Fibroblast of skin of scalp (primary cell): ENCODE data around the gene ORAI1. TPM values are rescaled to one million over a fixed set of nuclear protein-coding genes. Genes with fewer than 3 reads are reported as not detected.
A peak's percentile ranks its signal among the peaks of the same experiment; 100 is the strongest.
"Not testable (repeated sequence)": the region's sequence is repeated elsewhere in the genome, so short reads cannot be mapped to it uniquely, and the experiment has no call there.

Experiments
- DNase-seq: peaks from one replicate; pipeline ENCODE4 v3.0.0-alpha.2; 2013
- polyA plus RNA-seq, 2 experiments: library from polyadenylated mRNA; unstranded; fragments of 120-200 nt; gene quantifications; one replicate each; pipeline ENCODE4 v1.2.1, GENCODE V29; 2013; ENCODE audit not compliant: insufficient read length in 2 of 2

ORAI1 gene
- polyA plus RNA-seq (2013, experiment 1 of 2; ENCODE audit: insufficient read length) = 12.6 TPM
- 12.7 TPM for polyA plus RNA-seq (2013, experiment 2 of 2; ENCODE audit: insufficient read length)

- peak; percentile 96 for DNase-seq
These were observed at the start of gene ORAI1 for GRCh38 chr12:121626087-121626852. ORAI1 (plus strand) TSS chr12:121626530.

- DNase-seq = peak; percentile 99
These were observed 49.4 kb upstream of the ORAI1 start for GRCh38 chr12:121576851-121577391.

GRCh38 chr12:121577443-121578180, 48.7 kb upstream of the ORAI1 start:
- peak; percentile 8 for DNase-seq

DNA sequence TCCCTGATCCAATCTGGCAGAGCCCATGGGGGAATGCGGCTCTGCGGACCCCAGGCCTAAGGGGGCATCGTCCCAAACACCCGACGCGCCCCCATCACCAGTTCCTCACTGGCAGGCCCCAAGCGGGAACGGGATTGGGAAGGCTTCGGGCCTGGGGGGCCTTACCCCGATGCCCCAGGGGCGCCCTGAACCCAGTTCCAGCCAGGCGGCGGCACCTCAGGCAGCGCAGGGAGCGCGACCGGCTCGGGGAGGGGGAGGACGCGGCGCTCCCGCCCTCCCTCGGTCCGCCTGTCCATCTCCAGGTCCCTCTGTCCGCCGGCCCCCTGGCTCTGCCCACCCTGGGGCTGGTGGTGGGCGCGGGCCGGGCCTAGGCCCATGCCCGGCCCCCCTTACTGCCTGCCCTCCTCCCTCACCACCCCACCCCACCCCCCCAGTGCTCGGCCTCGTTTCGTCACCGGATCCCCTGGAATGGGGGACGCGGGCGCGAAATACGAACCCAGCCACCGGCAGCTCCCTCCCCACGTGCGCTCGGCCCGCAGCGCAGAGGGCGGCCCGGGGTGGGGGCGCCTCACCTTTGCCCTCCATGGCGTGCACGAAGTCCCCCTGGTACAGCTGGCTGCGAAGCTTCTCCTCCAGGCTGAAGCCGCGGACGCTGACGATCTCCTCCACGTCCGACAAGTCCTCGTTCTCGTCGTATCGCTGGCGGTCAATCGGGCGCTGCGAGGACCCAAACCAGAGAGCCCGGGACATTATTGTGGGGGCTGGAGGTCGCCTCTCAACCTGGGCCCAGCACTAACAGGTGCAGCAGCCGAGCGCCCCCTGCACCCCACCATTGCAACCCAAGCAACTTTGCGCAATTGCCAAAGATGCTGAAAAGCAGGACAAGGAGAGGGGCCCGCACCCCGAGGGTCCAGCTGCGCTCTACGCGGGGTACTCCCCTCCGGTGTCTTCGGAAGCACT, 47.8 kb upstream of the ORAI1 start:
- peak; percentile 48 for DNase-seq

GRCh38 chr12:121579190-121579791, 47.0 kb upstream of the ORAI1 start:
- DNase-seq = peak; percentile 26

DNA sequence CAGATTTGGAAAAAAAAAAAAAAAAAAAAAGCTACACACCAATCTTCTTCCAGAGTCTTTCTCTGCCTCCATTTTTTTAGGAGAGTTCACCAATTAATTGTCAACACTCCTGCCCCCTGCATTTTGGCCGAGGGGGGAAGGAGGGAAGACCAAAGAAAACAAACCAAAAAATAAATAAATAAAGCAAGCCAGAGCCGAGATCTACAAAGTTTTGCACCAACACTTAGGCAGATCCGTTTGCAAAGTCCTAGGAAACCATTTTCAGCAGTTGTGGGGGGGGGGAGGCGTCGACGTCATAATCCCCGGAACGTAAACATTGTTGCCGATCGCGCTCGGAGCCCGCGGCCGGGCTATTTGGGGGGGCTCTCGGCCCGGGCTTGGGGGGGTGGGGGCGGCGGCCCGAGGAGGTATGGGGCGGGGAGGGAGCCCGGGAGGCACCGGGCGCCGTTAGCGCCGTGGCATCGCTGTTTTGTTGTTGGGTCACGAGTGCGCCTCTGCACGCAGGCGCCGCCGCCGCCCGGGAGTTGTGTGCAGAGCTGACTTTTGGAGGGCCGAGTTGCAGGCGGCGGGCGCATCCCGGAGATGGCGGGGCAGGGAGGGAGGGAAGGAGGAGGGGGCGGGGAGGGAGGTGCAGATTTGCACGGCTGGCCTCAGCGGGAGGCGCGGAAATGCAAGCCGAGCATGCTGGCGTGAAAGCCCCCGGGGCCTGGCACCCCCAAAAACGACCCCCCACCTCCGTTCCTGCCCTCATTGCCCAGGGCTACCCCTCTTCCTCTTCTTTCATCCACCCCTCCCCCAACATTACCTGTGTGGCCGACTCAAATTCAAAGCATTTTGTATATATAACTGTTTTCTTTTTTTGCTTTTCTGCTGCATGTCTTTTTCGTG, 46.1 kb upstream of the ORAI1 start:
- peak; percentile 71 for DNase-seq

DNA sequence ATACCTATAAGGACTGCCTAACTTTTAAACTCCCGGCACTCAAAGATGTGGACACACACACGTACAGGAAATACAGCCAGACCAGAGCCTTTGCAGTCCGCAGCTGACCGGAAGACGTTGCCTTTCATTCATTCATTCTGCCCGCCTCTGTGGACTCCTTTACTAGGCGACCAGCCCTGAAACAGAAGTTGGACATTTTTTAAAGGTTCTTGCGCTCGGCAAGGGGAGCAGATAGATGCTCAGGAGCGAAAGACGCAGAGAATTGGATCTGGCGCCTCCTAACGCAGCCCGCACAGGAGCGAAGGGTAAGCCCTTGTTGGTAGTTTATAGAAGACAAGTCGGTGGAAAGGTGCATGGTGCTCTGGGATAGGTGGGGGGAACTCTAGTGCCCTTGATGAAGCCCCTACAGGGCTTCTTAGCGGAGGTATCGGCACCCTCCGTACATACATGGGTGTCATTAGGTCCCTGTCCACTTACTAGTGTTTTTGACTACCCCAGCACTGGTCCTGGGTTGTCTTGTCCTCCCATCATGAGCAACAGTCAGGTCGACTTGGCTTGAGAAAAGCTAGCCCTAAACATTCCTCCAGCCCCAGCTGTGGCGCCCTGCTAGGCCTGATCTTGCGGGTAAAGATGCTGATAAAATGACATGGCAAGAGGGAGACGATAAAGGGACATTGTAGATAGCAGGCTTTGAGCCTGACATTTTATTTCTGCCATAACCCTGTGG, 45.2 kb upstream of the ORAI1 start, which contains the start of gene KDM2B:
Gene KDM2B (minus strand): TSS at position 65 of the 727 bp plus-strand sequence. CDS start 112 bp downstream, outside the sequence.
- peak; percentile 14 for DNase-seq

DNA sequence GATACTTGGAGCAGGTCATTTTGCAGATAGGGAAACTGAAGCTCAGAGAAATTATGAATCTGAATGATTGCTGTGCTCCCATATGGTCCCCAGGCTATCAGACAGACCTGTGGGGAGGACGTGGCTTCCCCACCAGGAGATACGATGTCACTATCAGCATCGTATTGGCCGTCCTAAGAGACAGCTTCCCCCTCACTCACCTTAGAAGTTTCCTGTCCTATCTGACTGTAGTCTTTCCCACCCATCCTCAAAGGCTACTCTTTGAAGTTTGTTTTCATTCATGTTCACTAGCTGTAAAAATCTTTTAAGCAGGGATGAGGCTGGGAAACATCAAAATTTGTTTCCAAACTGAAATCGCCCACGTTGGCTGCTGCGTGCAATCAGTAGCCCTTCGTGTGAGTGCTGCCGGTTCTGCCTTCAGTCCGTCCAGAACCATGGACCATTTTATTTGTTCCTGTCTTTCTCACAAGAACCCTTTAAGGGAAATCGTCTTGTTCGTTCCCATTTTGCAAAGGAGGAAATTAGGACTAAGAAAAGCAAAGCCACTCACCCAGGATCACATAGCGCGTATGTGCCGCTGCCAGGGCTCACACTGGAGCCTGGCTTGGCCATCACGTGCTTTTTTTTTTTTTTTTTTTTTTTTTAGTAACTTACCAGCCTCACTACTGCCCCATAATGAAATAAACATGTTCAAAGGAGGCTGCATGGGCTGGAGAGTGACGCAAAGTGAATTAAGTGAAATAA, 44.5 kb upstream of the ORAI1 start:
- DNase-seq = peak; percentile 59

DNA sequence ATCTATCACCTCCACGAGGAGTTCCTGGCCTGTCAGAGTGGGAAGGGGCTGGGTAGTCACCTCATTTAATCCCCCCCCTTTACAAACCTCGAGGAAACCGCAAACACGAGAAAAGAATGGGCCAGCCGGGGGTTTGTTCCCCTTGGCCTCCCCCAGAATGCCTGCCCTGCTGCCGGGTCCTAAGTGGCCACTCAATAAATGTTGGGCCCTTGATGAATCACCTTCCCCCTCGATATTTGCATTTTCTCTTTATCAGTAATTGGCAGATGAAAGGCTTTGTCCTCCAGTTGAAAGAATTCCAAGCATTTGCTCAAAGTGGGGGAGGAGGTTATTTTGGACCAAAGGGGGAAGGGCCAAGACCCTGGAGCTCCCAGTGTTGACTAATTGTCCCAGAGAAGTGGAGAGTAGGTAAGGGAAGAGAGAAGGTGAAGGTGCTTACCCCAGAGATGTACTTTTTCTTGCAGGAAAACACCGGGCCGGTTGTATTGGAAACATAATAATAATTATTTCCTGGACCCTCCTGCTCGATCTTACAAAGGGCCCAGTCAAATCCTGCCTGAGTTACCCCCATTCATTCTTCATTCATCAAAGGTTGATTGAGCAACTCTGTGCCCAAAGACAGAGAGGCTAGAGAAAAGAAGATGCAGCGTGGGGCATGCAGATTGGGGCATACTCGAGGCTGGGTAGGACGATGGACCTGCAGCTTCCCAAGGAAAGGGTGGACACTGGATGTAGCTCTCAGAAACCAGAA, 43.6 kb upstream of the ORAI1 start:
- DNase-seq = peak; percentile 18

- DNase-seq = not testable (repeated sequence)
These were observed 43.0 kb upstream of the ORAI1 start for GRCh38 chr12:121583334-121583661.

- DNase-seq = not testable (repeated sequence)
These were observed 41.4 kb upstream of the ORAI1 start for GRCh38 chr12:121584885-121585284.

- peak; percentile 41 for DNase-seq
These were observed 35.7 kb upstream of the ORAI1 start for GRCh38 chr12:121590476-121591143.

GRCh38 chr12:121592320-121592719, 34.0 kb upstream of the ORAI1 start:
- peak; percentile 57 for DNase-seq

DNA sequence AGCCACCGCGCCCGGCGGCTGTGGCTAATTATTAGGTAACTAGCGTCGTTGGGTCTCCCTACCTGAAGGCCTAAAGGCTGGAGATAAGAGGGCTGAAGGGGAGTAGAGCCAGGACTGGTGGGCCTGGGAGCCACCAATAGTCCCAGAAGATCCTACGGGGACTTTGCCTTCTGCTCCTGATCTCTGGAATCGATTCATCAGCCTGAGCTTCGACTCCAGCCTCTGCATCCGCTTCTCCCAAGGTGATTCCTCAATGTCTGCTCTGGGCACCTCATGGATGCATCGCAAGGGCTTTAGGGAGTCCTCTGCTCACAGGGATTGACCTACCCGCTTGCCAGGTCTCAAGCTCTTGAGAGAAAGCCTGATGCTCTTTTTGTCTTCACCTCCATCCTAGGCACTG, 30.8 kb upstream of the ORAI1 start:
- no peak for DNase-seq

- DNase-seq = no peak
These were observed 29.8 kb upstream of the ORAI1 start for GRCh38 chr12:121596526-121596925.

DNA sequence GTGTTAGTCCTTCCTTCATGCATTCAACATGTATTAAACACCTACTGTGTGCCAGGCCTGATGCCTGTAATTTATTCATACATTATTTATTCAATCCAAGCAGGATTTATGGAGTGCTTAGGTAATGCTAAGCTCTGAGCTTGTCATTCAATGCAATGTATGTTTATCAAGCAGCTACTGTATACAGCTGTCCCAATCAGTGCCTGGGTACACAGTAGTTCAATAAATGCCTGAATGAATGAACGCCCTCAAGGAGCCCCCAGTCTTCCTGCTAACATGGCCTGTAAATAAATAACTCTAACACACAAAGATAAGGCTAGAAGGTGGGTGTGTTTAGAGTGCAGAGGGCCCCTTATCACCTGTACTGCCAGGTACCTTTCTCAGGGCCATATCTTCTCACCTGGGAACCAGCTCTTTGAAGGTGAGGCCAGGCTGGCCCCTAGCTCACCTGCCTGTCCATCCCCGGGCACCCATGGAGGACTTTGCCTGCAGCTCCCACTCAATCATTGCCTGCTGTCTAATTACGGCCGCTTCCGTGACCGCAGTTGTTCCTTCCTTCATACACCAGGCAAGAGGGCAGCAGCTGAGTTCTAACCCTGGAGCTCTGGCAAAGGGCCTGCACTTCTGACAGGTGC, 25.5 kb upstream of the ORAI1 start:
- no peak for DNase-seq

GRCh38 chr12:121602766-121603165, 23.6 kb upstream of the ORAI1 start:
- no peak for DNase-seq
